Measurements from ENCODE around the gene RACK1. TPM values are rescaled to one million over a fixed set of nuclear protein-coding genes. Genes with fewer than 3 reads are reported as not detected.
A peak's percentile ranks its signal among the peaks of the same experiment; 100 is the strongest.

The RACK1 gene
- total RNA-seq, 1 donor from 2014 or later = 1,656 TPM

DNA sequence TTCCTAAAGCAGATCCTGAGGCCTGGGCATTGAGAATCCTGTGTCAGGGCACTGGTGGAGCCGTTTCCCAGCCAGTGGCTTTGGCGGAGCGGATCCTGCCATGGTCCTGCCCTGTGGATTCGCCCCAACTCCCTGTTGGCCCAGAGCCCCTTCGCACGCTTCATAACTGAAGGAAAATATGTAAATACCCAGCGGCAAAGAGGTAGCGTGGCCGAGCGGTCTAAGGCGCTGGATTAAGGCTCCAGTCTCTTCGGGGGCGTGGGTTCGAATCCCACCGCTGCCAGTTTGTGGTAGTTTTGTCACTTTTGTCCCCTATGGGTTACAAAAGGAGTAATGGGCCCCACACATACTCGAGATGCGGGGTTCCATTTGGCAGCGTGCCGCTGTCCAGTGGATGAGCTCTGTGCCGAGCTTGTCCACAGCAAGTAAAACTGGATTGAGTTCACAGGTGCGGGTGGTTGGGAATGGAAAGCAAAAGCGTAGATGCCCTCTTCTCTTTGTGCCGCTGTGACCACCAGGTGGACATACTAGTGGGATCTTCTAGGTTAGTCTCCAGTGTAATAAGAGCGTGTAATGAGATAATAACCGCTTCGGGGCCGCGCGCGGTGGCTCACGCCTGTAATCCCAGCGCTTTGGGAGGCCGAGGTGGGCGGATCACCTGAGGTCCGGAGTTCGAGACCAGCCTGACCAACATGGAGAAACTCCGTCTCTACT lies 56.0 kb downstream of the RACK1 start:
- DNase-seq (ENCODE audit: low read depth) = peak; percentile 76
- H3K4me3 ChIP-seq (ENCODE audit: insufficient read depth, low read depth, low read length) = peak overlapping the region; percentile 40
- Mint-ChIP-seq H3K36me3 (ENCODE audit: low read depth, unreplicated experiment) (no peaks in the 10 kb centered on the region), H3K27ac (ENCODE audit: unreplicated experiment) (peak overlapping the region; percentile 95), H3K4me1 (ENCODE audit: low read depth, unreplicated experiment) (no peaks in the 10 kb centered on the region), H3K9me3 (ENCODE audit: unreplicated experiment) (peaks cover 2% of the 10 kb centered on the region), H3K27me3 (ENCODE audit: low read depth, unreplicated experiment) (no peaks in the 10 kb centered on the region), H3K4me3 (ENCODE audit: unreplicated experiment) (peak overlapping the region; percentile 91)
- H3K9ac ChIP-seq (ENCODE audit: low read length) = peak overlapping the region; percentile 24
- no peaks in the 10 kb centered on the region for H3K27me3 ChIP-seq (ENCODE audit: insufficient read depth, low read length)
- TF ChIP-seq, protein P1, sequence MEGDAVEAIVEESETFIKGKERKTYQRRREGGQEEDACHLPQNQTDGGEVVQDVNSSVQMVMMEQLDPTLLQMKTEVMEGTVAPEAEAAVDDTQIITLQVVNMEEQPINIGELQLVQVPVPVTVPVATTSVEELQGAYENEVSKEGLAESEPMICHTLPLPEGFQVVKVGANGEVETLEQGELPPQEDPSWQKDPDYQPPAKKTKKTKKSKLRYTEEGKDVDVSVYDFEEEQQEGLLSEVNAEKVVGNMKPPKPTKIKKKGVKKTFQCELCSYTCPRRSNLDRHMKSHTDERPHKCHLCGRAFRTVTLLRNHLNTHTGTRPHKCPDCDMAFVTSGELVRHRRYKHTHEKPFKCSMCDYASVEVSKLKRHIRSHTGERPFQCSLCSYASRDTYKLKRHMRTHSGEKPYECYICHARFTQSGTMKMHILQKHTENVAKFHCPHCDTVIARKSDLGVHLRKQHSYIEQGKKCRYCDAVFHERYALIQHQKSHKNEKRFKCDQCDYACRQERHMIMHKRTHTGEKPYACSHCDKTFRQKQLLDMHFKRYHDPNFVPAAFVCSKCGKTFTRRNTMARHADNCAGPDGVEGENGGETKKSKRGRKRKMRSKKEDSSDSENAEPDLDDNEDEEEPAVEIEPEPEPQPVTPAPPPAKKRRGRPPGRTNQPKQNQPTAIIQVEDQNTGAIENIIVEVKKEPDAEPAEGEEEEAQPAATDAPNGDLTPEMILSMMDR (IDR thresholded peaks at IDR 0.05; ENCODE audit: insufficient read depth, low read depth, low read length) = no peak
- TF ChIP-seq EZH2 (IDR thresholded peaks at IDR 0.05; ENCODE audit: insufficient read depth, low read length) = no peak
- no peak overlapping the region for H2AFZ ChIP-seq (ENCODE audit: low read depth, low read length)
- no peaks in the 10 kb centered on the region for H3K9me3 ChIP-seq (ENCODE audit: insufficient read depth, low read depth, low read length)
- no peaks in the 10 kb centered on the region for H3K79me2 ChIP-seq (ENCODE audit: insufficient read depth, low read length)
- H3K27ac ChIP-seq (ENCODE audit: low read depth, low read length) = no peak overlapping the region
- H3K36me3 ChIP-seq (ENCODE audit: insufficient read depth, low read length) = no peaks in the 10 kb centered on the region
- FAIRE-seq = no peak
- peak overlapping the region; percentile 91 for H3K4me2 ChIP-seq (ENCODE audit: low read length)
- H4K20me1 ChIP-seq (ENCODE audit: insufficient read depth, low read length) = peaks cover 3% of the 10 kb centered on the region
- H3K4me1 ChIP-seq (ENCODE audit: insufficient read depth, low read length) = peaks cover 22% of the 10 kb centered on the region

- Mint-ChIP-seq H3K36me3 (ENCODE audit: low read depth, unreplicated experiment) (no peaks in the 10 kb centered on the region), H3K4me1 (ENCODE audit: low read depth, unreplicated experiment) (peaks cover under 1% of the 10 kb centered on the region), H3K9me3 (ENCODE audit: unreplicated experiment) (peaks cover 2% of the 10 kb centered on the region), H3K4me3 (ENCODE audit: unreplicated experiment) (peak overlapping the region; percentile 91), H3K27ac (ENCODE audit: unreplicated experiment) (peak overlapping the region; percentile 95), H3K27me3 (ENCODE audit: low read depth, unreplicated experiment) (no peaks in the 10 kb centered on the region)
- Histone ChIP-seq H3K4me1 (ENCODE audit: insufficient read depth, low read length) (peaks cover 16% of the 10 kb centered on the region), H3K36me3 (ENCODE audit: insufficient read depth, low read length) (no peaks in the 10 kb centered on the region), H3K4me3 (ENCODE audit: insufficient read depth, low read depth, low read length) (peak overlapping the region; percentile 40), H3K27me3 (ENCODE audit: insufficient read depth, low read length) (no peaks in the 10 kb centered on the region), H3K79me2 (ENCODE audit: insufficient read depth, low read length) (no peaks in the 10 kb centered on the region), H3K9me3 (ENCODE audit: insufficient read depth, low read depth, low read length) (no peaks in the 10 kb centered on the region), H3K27ac (ENCODE audit: low read depth, low read length) (no peak overlapping the region), H2AFZ (ENCODE audit: low read depth, low read length) (no peak overlapping the region), H3K4me2 (ENCODE audit: low read length) (peak overlapping the region; percentile 91), H3K9ac (ENCODE audit: low read length) (peak overlapping the region; percentile 24), H4K20me1 (ENCODE audit: insufficient read depth, low read length) (peaks cover 3% of the 10 kb centered on the region)
- FAIRE-seq (no peak), DNase-seq (ENCODE audit: low read depth) (no peak)
- TF ChIP-seq, protein P1 (IDR thresholded peaks at IDR 0.05; ENCODE audit: insufficient read depth, low read depth, low read length) = no peak
- no peak for TF ChIP-seq EZH2 (IDR thresholded peaks at IDR 0.05; ENCODE audit: insufficient read depth, low read length)
Observed at GRCh38 chr5:181186986-181187499, 56.7 kb downstream of the RACK1 start.

Small RNAs within 50 kb of the gene (microRNA-seq; reads per million reads assigned to microRNA genes)
- gene MIR4638 = 4.9 reads per million, percentile 20 among the genes with 10 or more reads in this experiment

Other genes with a start within 250 kb of the RACK1 start
- gene BTNL9, start 203.6 kb downstream of the RACK1 start, total RNA-seq = not detected in 2 replicates
- not detected in 2 replicates for gene OR2V1, start 112.7 kb downstream of the RACK1 start, total RNA-seq
- not detected in 2 replicates for gene OR2V2, start 96.3 kb downstream of the RACK1 start, total RNA-seq
- 0.22 and 0.27 TPM in 2 replicates for gene TRIM7, start 38.7 kb downstream of the RACK1 start, total RNA-seq
- gene TRIM41, start 20.6 kb downstream of the RACK1 start, total RNA-seq = 20.9 and 21.8 TPM in 2 replicates
- 6.5 and 7.3 TPM in 2 replicates for gene TRIM52, start 17.2 kb upstream of the RACK1 start, total RNA-seq
- gene OR4F3, start 123.4 kb upstream of the RACK1 start, total RNA-seq = not detected in 2 replicates

All from astrocyte (in vitro differentiated cells and primary cell).